NT2/D1 (cell line): Measurements from ENCODE around the gene DLK1.

ENCODE experiments used
- YY1 ChIP-seq: IDR thresholded peaks from 2 replicates; pipeline ENCODE4 v1.6.1; 2011; ENCODE audit not compliant: insufficient read length, insufficient read depth
- ZNF274 ChIP-seq: IDR thresholded peaks from 2 replicates; pipeline ENCODE4 v1.6.1; 2011; ENCODE audit warnings: mild to moderate bottlenecking, low read depth, low read length

DNA sequence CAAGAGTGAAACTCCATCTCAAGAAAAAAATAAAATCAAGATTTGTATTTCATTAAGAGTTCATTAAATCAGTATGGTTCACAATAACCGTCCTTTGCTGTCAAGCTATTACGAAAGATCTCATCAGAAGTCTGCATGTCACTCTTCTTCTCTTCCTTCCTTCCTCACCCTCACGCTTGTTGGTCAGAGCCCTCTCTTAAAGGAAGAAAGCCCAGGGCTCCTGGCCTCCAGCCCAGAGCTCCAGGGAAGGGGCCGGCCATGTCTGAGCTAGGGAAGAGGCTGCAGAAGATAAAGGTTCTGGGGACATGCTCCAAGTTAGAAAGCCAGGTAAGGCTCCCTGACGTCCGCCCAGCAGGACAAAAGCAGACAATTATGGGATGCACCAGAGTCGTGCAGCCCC is 43.1 kb upstream of the DLK1 start:
- TF ChIP-seq YY1: no peak
- no peak for TF ChIP-seq ZNF274
